CD4-positive, alpha-beta T cell (primary cell): ENCODE results near the gene SERPINI1. TPM values are rescaled to one million over a fixed set of nuclear protein-coding genes. Genes with fewer than 3 reads are reported as not detected.

Experiments used
- ATAC-seq: fragments of 200-7000 bp; cut with Tn5 transposase; one replicate; pipeline ENCODE4 v1.10.0; 2022; ENCODE audit warnings: mild to moderate bottlenecking; ENCODE audit not compliant: poor library complexity
- CTCF ChIA-PET: fragments of 350-600 bp; sonication (Branson Sonifier 250); formaldehyde crosslinking; loops from one replicate; lab custom pipeline; 2021; ENCODE audit warnings: antibody characterized with exemption, inconsistent platforms; lab: Charles Lee
- POLR2A ChIA-PET: fragments of 350-600 bp; sonication (Branson Sonifier 250); formaldehyde crosslinking; loops from one replicate; lab custom pipeline; 2021; ENCODE audit warnings: antibody characterized with exemption, inconsistent platforms; lab: Charles Lee
- DNase-seq, 14 experiments: peaks; one replicate each; pipeline ENCODE4 v3.0.0-alpha.2; 2013 to 2020; ENCODE audit warnings: mixed read lengths in 2 of 14
- H3K27ac ChIP-seq, 2 donors: one replicate each; pipeline versions ENCODE4 v1.5.1 to v1.7.0; 2013; ENCODE audit warnings: low read length in 2 of 2, low read depth in 1 of 2, mild to moderate bottlenecking in 1 of 2
- H3K27me3 ChIP-seq, 2 experiments: 1 replicate in 1 of 2; 2 replicates in 1 of 2; pipeline versions ENCODE4 v1.6.1 to v1.7.0; 2013; ENCODE audit warnings: low read length in 2 of 2, control low read depth in 1 of 2, mild to moderate bottlenecking in 1 of 2, moderate library complexity in 1 of 2; ENCODE audit not compliant: insufficient read depth in 2 of 2, control insufficient read depth in 1 of 2
- H3K36me3 ChIP-seq: one replicate; pipeline ENCODE4 v1.6.1; 2013; ENCODE audit warnings: low read length, control low read depth; ENCODE audit not compliant: insufficient read depth
- H3K4me1 ChIP-seq: one replicate; pipeline ENCODE4 v1.6.1; 2013; ENCODE audit warnings: low read length, control low read depth; ENCODE audit not compliant: insufficient read depth
- H3K4me3 ChIP-seq: one replicate; pipeline ENCODE4 v1.5.1; 2013; ENCODE audit warnings: mild to moderate bottlenecking, low read length, moderate library complexity
- H3K9me3 ChIP-seq, 2 experiments: 1 replicate in 1 of 2; 2 replicates in 1 of 2; pipeline versions ENCODE4 v1.6.1 to v1.7.0; 2013; ENCODE audit warnings: low read length in 2 of 2, mild to moderate bottlenecking in 2 of 2, control low read depth in 1 of 2, moderate library complexity in 1 of 2; ENCODE audit not compliant: control insufficient read depth in 1 of 2, insufficient read depth in 1 of 2
- H3K27ac Mint-ChIP-seq: one replicate; pipeline ENCODE4 v1.8.0; 2020; ENCODE audit warnings: mixed read lengths
- H3K27me3 Mint-ChIP-seq: one replicate; pipeline ENCODE4 v1.8.0; 2021; ENCODE audit warnings: mixed read lengths
- H3K36me3 Mint-ChIP-seq: one replicate; pipeline ENCODE4 v1.8.0; 2021; ENCODE audit warnings: low read depth, mixed read lengths
- H3K4me1 Mint-ChIP-seq: one replicate; pipeline ENCODE4 v1.8.0; 2021; ENCODE audit warnings: low read depth, mixed read lengths
- H3K4me3 Mint-ChIP-seq: one replicate; pipeline ENCODE4 v1.8.0; 2020; ENCODE audit warnings: mild to moderate bottlenecking, mixed read lengths
- H3K9me3 Mint-ChIP-seq: one replicate; pipeline ENCODE4 v1.8.0; 2020; ENCODE audit warnings: mixed read lengths
- intact Hi-C, 2 experiments: fragments of 100-400 bp; cut with DNase I in 1 of 2; cut with micrococcal nuclease in 1 of 2; formaldehyde crosslinking; loops; one replicate each; pipeline versions ENCODE4 v1.15.1 to v1.9.0; 2023 to 2025; cut with DNase I, micrococcal nuclease
- total RNA-seq, 174 experiments: library from RNA in 2 of 174; stranded (reverse) in 2 of 174; gene quantifications; one replicate each; pipeline ENCODE4 v1.2.3 and lab custom pipeline; 2021 to 2026
- TF ChIP-seq, protein P1 (sequence below): fragments of 200-600 bp; IDR thresholded peaks from one replicate; pipeline ENCODE4 v1.8.0; 2022; ENCODE audit warnings: antibody characterized with exemption, mild to moderate bottlenecking

SERPINI1 gene
- total RNA-seq, 2 experiments from 2014 or later, result 0.64 to 0.66 TPM

DNA sequence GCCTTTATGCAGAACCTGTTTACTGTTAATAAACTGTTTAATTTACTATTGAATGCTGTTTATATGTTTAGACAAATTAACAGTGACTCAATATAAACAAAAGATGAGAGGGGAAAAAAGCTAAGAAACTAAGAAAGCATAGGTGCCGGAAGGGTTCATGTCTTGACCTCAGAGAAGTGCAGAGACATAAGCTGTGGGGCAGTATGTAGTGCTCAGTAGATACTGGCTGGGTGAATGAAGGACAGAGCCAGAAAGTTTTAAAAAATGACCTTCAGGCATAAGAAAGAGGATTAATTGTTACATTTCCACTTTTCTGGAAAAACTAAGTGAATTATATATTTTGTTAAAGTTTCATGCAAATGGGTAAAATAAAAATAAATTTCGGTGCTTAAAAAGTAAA, 14.2 kb downstream of the SERPINI1 start:
- Mint-ChIP-seq H3K4me3 (no peak overlapping the region), H3K36me3 (no peaks in the 10 kb centered on the region), H3K27ac (no peak overlapping the region), H3K9me3 (no peaks in the 10 kb centered on the region), H3K4me1 (peaks cover 9% of the 10 kb centered on the region), H3K27me3 (no peaks in the 10 kb centered on the region)
- DNase-seq (no peak), ATAC-seq (no peak)
- Histone ChIP-seq H3K9me3 (no peaks in the 10 kb centered on the region), H3K4me1 (no peaks in the 10 kb centered on the region), H3K27ac (no peak overlapping the region), H3K27me3 (no peaks in the 10 kb centered on the region), H3K36me3 (no peaks in the 10 kb centered on the region), H3K4me3 (no peak overlapping the region)
- intact Hi-C loops, result no loop called here
- ChIA-PET POLR2A (interaction anchor here (0.8 kb wide), 1 partner anchor 14 kb away, joined by 3 read pairs; the partner anchor contains the start of gene SERPINI1), CTCF (no interaction called here)
- TF ChIP-seq, protein P1, sequence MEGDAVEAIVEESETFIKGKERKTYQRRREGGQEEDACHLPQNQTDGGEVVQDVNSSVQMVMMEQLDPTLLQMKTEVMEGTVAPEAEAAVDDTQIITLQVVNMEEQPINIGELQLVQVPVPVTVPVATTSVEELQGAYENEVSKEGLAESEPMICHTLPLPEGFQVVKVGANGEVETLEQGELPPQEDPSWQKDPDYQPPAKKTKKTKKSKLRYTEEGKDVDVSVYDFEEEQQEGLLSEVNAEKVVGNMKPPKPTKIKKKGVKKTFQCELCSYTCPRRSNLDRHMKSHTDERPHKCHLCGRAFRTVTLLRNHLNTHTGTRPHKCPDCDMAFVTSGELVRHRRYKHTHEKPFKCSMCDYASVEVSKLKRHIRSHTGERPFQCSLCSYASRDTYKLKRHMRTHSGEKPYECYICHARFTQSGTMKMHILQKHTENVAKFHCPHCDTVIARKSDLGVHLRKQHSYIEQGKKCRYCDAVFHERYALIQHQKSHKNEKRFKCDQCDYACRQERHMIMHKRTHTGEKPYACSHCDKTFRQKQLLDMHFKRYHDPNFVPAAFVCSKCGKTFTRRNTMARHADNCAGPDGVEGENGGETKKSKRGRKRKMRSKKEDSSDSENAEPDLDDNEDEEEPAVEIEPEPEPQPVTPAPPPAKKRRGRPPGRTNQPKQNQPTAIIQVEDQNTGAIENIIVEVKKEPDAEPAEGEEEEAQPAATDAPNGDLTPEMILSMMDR, result no peak

DNA sequence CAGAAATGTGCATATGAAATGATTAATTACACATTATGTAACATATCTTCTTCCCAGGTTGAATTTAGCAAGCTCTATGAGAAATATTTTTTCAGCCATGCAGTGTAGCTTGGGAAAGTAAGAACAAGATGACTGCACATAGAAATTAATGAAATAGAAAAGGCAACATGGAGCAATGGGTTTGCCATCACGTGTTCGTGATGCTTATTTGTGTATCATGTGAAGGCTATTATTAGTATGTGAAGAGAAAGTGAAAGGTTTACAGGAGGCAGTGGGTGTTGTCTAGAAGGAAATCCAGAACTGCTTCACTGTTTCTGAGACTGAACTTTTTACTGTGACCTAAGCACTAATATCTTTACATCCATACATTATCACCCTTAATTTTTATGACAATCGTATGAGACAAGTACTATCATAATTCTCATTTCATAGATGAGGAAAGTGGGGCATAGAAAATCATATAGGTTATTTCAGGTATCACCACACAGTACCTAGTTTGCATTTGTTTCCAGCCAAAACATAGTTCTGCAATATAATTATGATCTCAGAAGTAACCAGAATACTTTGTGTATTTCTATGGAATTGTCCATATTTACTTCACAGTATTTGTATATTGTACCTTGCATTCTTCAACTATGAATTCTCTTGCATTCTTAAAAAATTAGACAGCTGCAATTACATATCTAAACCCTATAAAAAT, 14.9 kb downstream of the SERPINI1 start:
- Histone ChIP-seq H3K9me3 (no peaks in the 10 kb centered on the region), H3K27ac (no peak overlapping the region), H3K27me3 (no peaks in the 10 kb centered on the region), H3K36me3 (no peaks in the 10 kb centered on the region), H3K4me1 (no peaks in the 10 kb centered on the region), H3K4me3 (no peak overlapping the region)
- TF ChIP-seq, protein P1, result no peak
- Mint-ChIP-seq H3K27ac (no peak overlapping the region), H3K4me1 (peaks cover 9% of the 10 kb centered on the region), H3K27me3 (no peaks in the 10 kb centered on the region), H3K9me3 (no peaks in the 10 kb centered on the region), H3K36me3 (no peaks in the 10 kb centered on the region), H3K4me3 (no peak overlapping the region)
- intact Hi-C loops, result no loop called here
- ATAC-seq (peak; percentile 72), DNase-seq (peak in 3 of 14 experiments; percentile 32 to 68 (median 45))
- ChIA-PET CTCF (no interaction called here), POLR2A (interaction anchor here (0.8 kb wide), 1 partner anchor 15 kb away, joined by 3 read pairs; the partner anchor contains the start of gene SERPINI1)

DNA sequence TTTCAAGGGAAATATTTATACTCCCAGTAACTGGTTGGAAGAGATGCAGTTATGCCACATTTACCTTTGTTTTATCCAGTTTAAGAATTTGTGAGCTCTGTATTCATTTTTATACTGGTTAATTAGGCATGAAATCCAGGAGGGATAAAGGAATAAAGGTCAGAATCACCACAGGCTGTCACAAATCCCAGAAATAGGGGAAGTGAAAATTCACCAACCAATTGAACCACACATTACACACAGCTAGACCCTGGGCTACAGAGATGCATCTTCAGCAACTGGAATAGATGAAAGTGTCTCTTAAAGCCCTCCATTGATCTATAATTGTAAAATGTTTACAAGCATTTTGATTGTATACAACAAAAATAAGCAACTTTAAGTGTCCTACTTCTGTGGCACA, 18.5 kb downstream of the SERPINI1 start:
- no peaks in the 10 kb centered on the region for H3K4me1 ChIP-seq
- no peak overlapping the region for H3K4me3 ChIP-seq
- no peaks in the 10 kb centered on the region for H3K9me3 ChIP-seq
- CTCF ChIA-PET, result no interaction called here
- no peaks in the 10 kb centered on the region for H3K9me3 Mint-ChIP-seq
- ATAC-seq (no peak), DNase-seq (no peak)
- no peak overlapping the region for H3K4me3 Mint-ChIP-seq
- TF ChIP-seq, protein P1, result no peak
- intact Hi-C loops, result no loop called here
- H3K27ac Mint-ChIP-seq, result no peak overlapping the region
- no peak overlapping the region for H3K27ac ChIP-seq
- H3K36me3 Mint-ChIP-seq, result no peaks in the 10 kb centered on the region
- H3K36me3 ChIP-seq, result no peaks in the 10 kb centered on the region
- no peaks in the 10 kb centered on the region for H3K27me3 ChIP-seq
- POLR2A ChIA-PET, result no interaction called here
- H3K27me3 Mint-ChIP-seq, result no peaks in the 10 kb centered on the region
- peaks cover 9% of the 10 kb centered on the region for H3K4me1 Mint-ChIP-seq
